ENCODE data around the gene GEMIN2. TPM values are rescaled to one million over a fixed set of nuclear protein-coding genes. Genes with fewer than 3 reads are reported as not detected.
"Not testable (repeated sequence)": the region's sequence is repeated elsewhere in the genome, so short reads cannot be mapped to it uniquely, and the experiment has no call there.

GEMIN2 gene
- total and polyA plus RNA-seq, 2 donors (not counting 1 experiment from before 2014, with no cell fraction given) = 16.5 to 17.3 TPM

- H3K4me3 ChIP-seq (replicated peaks in 1 of 4; ENCODE audit: control extremely low read depth in 1 of 4, insufficient read depth in 1 of 4, low read depth in 3 of 4, low read length in 4 of 4) = peak within 1 kb of the TSS; percentile 69 to 98 (median 72)
- H3K4me2 ChIP-seq (ENCODE audit: extremely low read depth, insufficient read depth, low read length) = peak within 1 kb of the TSS; percentile 91
- H3K9ac ChIP-seq (ENCODE audit: insufficient read depth, low read length) = peak within 1 kb of the TSS; percentile 95
- H3K27ac ChIP-seq (ENCODE audit: insufficient read depth, low read length) = peak within 1 kb of the TSS; percentile 83
- peak; percentile 88 to 90 for DNase-seq (ENCODE audit: low read depth in 2 of 2)
- no peaks in the 10 kb centered on the region for H4K20me1 ChIP-seq (ENCODE audit: control insufficient read depth, extremely low read depth, insufficient read depth, low read length)
- H3K4me1 ChIP-seq (ENCODE audit: control insufficient read depth, extremely low read depth, insufficient read depth, low read length) = peaks cover 5% of the 10 kb centered on the region
- H3K27me3 ChIP-seq (ENCODE audit: control insufficient read depth, insufficient read depth, low read length) = no peaks in the 10 kb centered on the region
- no peaks in the 10 kb centered on the region for H3K9me3 ChIP-seq (ENCODE audit: control insufficient read depth, insufficient read depth, low read depth, low read length)
- TF ChIP-seq EZH2 (IDR thresholded peaks at IDR 0.05; ENCODE audit: low read length, missing control alignments) (no peak), CTCF (conservative IDR thresholded peaks at IDR 0.05 in 1 of 2, IDR thresholded peaks at IDR 0.05 in 1 of 2; ENCODE audit: low read depth in 1 of 2, low read length in 2 of 2) (no peak)
- peak within 1 kb of the TSS; percentile 73 for H2AFZ ChIP-seq (ENCODE audit: low read length)
- H3K79me2 ChIP-seq (ENCODE audit: control insufficient read depth, insufficient read depth, low read length) = peaks cover 54% of the 10 kb centered on the region
- H3K36me3 ChIP-seq (ENCODE audit: control insufficient read depth, insufficient read depth, low read length) = no peaks in the 10 kb centered on the region
Observed at GRCh38 chr14:39102969-39103957, 10.9 kb upstream of the GEMIN2 start, which contains the start of gene SEC23A. Gene SEC23A (minus strand): TSS chr14:39103235. CDS start chr14:39096118, 7,117 bp downstream.

- not testable (repeated sequence) for H3K27me3 ChIP-seq (ENCODE audit: control insufficient read depth, insufficient read depth, low read length); H3K9ac ChIP-seq (ENCODE audit: insufficient read depth, low read length); H3K36me3 ChIP-seq (ENCODE audit: control insufficient read depth, insufficient read depth, low read length); H2AFZ ChIP-seq (ENCODE audit: low read length); H3K4me1 ChIP-seq (ENCODE audit: control insufficient read depth, extremely low read depth, insufficient read depth, low read length); DNase-seq (ENCODE audit: low read depth in 2 of 2); H4K20me1 ChIP-seq (ENCODE audit: control insufficient read depth, extremely low read depth, insufficient read depth, low read length); H3K9me3 ChIP-seq (ENCODE audit: control insufficient read depth, insufficient read depth, low read depth, low read length)
- H3K4me2 ChIP-seq (ENCODE audit: extremely low read depth, insufficient read depth, low read length) = peak overlapping the region; percentile 38
- peak overlapping the region; percentile 83 for H3K27ac ChIP-seq (ENCODE audit: insufficient read depth, low read length)
- H3K4me3 ChIP-seq (replicated peaks in 1 of 4; ENCODE audit: control extremely low read depth in 1 of 4, insufficient read depth in 1 of 4, low read depth in 3 of 4, low read length in 4 of 4) = peak overlapping the region; percentile 69 to 98 (median 72)
- H3K79me2 ChIP-seq (ENCODE audit: control insufficient read depth, insufficient read depth, low read length) = peaks cover 48% of the 10 kb centered on the region
Observed at GRCh38 chr14:39104078-39104801, 9.9 kb upstream of the GEMIN2 start.

- Histone ChIP-seq H3K27me3 (ENCODE audit: control insufficient read depth, insufficient read depth, low read length) (no peaks in the 10 kb centered on the region), H3K36me3 (ENCODE audit: control insufficient read depth, insufficient read depth, low read length) (no peaks in the 10 kb centered on the region), H3K4me1 (ENCODE audit: control insufficient read depth, extremely low read depth, insufficient read depth, low read length) (peaks cover 5% of the 10 kb centered on the region), H3K27ac (ENCODE audit: insufficient read depth, low read length) (no peak overlapping the region), H3K4me3 (replicated peaks in 1 of 4; ENCODE audit: control extremely low read depth in 1 of 4, insufficient read depth in 1 of 4, low read depth in 3 of 4, low read length in 4 of 4) (no peak overlapping the region), H3K9ac (ENCODE audit: insufficient read depth, low read length) (no peak overlapping the region), H3K4me2 (ENCODE audit: extremely low read depth, insufficient read depth, low read length) (no peak overlapping the region), H4K20me1 (ENCODE audit: control insufficient read depth, extremely low read depth, insufficient read depth, low read length) (no peaks in the 10 kb centered on the region), H3K9me3 (ENCODE audit: control insufficient read depth, insufficient read depth, low read depth, low read length) (no peaks in the 10 kb centered on the region), H2AFZ (ENCODE audit: low read length) (no peak overlapping the region), H3K79me2 (ENCODE audit: control insufficient read depth, insufficient read depth, low read length) (peaks cover 16% of the 10 kb centered on the region)
- TF ChIP-seq EZH2 (IDR thresholded peaks at IDR 0.05; ENCODE audit: low read length, missing control alignments) (no peak), CTCF (conservative IDR thresholded peaks at IDR 0.05 in 1 of 2, IDR thresholded peaks at IDR 0.05 in 1 of 2; ENCODE audit: low read depth in 1 of 2, low read length in 2 of 2) (peak; percentile 14 to 54)
- DNase-seq (ENCODE audit: low read depth in 2 of 2) = peak; percentile 47 to 67
Observed at GRCh38 chr14:39107591-39107996, 6.5 kb upstream of the GEMIN2 start.
